Measurements from ENCODE around the gene GFI1B. TPM values are rescaled to one million over a fixed set of nuclear protein-coding genes. Genes with fewer than 3 reads are reported as not detected.
"Not testable (repeated sequence)": the region's sequence is repeated elsewhere in the genome, so short reads cannot be mapped to it uniquely, and the experiment has no call there.

The GFI1B gene
- total RNA-seq, 1 donor from 2014 or later = 0.52 TPM

DNA sequence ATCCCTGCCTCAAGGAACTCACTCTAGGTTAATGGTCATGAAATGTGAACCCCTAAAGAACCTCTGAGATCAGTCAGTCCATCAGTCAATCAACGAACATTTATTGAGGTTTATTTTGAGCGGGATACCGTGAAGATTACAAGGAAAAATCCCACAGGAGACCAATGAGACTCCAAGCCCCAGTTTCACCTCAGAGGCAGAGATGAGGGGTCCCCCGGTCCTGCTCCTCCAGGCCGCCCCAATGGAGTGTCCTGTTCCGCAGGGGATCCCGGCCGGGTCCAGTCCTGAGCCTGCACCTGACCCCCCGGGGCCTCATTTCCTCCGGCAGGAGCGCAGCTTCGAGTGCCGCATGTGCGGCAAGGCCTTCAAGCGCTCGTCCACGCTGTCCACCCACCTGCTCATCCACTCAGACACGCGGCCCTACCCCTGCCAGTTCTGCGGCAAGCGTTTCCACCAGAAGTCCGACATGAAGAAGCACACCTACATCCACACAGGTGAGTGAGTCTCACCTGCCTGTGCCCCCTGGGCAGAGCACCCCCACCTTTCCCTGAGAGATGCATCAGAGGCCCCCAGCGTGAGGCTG is 11.0 kb downstream of the GFI1B start:
- ATAC-seq = no peak
- peaks cover 46% of the 10 kb centered on the region for H3K27me3 ChIP-seq
- H3K27ac ChIP-seq = no peak overlapping the region
- H3K9me3 ChIP-seq = no peaks in the 10 kb centered on the region
- H3K4me3 ChIP-seq = no peak overlapping the region
- H3K4me1 ChIP-seq = peaks cover 5% of the 10 kb centered on the region
- no peaks in the 10 kb centered on the region for H3K36me3 ChIP-seq
- DNase-seq = no peak
- intact Hi-C loops (cut with DNase I) = no loop called here
- TF ChIP-seq, protein P1, sequence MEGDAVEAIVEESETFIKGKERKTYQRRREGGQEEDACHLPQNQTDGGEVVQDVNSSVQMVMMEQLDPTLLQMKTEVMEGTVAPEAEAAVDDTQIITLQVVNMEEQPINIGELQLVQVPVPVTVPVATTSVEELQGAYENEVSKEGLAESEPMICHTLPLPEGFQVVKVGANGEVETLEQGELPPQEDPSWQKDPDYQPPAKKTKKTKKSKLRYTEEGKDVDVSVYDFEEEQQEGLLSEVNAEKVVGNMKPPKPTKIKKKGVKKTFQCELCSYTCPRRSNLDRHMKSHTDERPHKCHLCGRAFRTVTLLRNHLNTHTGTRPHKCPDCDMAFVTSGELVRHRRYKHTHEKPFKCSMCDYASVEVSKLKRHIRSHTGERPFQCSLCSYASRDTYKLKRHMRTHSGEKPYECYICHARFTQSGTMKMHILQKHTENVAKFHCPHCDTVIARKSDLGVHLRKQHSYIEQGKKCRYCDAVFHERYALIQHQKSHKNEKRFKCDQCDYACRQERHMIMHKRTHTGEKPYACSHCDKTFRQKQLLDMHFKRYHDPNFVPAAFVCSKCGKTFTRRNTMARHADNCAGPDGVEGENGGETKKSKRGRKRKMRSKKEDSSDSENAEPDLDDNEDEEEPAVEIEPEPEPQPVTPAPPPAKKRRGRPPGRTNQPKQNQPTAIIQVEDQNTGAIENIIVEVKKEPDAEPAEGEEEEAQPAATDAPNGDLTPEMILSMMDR (IDR thresholded peaks at IDR 0.05) = no peak

DNA sequence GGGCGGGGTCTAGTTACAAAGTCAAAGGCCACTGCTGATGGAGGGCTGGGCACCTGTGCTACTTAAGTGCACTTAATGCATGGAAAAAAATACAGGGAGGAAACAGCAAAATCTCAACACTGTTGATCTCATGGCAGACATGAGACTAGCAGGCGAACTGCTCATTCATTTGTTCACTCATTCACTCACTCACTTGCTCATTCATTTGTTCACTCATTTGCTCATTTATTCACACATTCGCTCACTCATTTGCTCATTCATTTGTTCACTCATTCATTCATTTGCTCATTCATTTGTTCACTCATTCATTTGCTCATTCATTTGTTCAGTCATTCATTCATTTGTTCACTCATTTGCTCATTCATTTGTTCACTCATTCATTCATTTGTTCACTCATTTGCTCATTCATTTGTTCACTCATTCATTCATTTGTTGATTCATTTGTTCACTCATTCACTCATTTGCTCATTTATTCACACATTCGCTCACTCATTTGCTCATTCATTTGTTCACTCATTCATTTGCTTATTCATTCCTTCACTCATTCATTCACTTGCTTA is 11.6 kb downstream of the GFI1B start:
- DNase-seq; intact Hi-C loops (cut with DNase I); ATAC-seq; H3K9me3 ChIP-seq; H3K27ac ChIP-seq; H3K4me3 ChIP-seq; H3K4me1 ChIP-seq; H3K36me3 ChIP-seq: not testable (repeated sequence)
- peaks cover 50% of the 10 kb centered on the region for H3K27me3 ChIP-seq

DNA sequence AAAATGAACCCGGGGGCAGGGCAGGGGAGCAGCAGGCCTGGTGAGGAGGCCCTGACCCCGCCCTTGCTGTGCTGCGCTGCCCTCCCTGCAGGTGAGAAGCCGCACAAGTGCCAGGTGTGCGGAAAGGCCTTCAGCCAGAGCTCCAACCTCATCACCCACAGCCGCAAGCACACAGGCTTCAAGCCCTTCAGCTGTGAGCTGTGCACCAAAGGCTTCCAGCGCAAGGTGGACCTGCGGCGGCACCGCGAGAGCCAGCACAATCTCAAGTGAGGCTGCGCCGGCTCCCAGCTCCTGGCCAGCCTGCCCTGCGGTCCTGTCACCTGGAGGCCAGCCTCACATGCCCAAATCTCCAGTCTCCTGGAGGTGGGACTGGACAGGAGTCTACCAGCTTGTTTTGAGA is 12.3 kb downstream of the GFI1B start:
- Histone ChIP-seq H3K4me3 (no peak overlapping the region), H3K9me3 (no peaks in the 10 kb centered on the region), H3K27me3 (peaks cover 46% of the 10 kb centered on the region), H3K36me3 (no peaks in the 10 kb centered on the region), H3K27ac (no peak overlapping the region), H3K4me1 (peaks cover 9% of the 10 kb centered on the region)
- TF ChIP-seq, protein P1 (IDR thresholded peaks at IDR 0.05) = no peak
- intact Hi-C loops (cut with DNase I) = no loop called here
- DNase-seq = no peak
- no peak for ATAC-seq

DNA sequence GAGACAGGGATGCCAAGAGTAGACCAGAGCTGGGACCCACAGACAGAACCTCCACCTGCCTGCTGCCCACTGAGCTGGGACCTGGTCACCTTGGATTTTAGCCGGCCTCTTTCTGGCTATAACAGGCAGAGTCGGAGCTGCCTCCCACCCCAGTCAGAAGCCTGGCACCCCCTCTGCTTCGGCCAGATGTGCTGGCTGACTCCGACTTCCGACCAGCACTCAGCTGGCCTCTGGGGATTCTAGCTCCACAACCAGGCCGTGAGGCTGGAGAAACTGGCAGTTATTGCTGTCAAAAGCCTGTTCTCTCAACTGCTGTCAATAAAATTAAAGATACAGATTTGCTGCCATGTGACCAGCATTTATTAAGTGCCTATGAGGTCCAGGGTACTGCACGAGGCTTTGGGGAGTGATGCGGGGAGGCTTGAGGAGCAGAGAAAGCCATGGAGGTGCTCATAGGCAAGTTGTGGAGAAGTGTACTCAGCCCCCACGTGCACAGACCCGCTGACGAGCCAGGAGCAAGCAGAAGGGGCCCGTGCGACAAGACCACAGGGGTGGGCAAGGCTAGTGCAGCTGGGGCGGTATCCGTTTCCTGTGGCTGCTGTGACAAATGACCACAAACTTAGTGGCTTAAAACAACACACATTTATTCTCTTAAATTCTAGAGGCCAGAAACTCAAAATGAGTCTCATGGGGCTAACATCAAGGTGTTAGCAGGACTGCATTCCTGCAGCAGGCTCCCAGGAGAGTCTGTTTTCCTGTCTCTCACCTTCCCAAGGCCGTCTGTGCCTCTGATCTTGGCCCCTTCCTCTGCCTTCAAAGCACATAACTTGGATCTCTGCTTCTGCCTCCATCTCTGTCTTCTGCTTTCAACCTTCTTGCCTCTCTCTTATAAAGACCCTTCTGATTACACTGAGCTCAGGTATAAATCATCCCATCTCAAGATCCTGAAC is 13.1 kb downstream of the GFI1B start:
- Histone ChIP-seq H3K4me3 (no peak overlapping the region), H3K27ac (no peak overlapping the region), H3K9me3 (no peaks in the 10 kb centered on the region), H3K27me3 (peaks cover 49% of the 10 kb centered on the region), H3K4me1 (peaks cover 9% of the 10 kb centered on the region), H3K36me3 (no peaks in the 10 kb centered on the region)
- DNase-seq (no peak), ATAC-seq (no peak)
- intact Hi-C loops (cut with DNase I) = no loop called here
- TF ChIP-seq, protein P1 (IDR thresholded peaks at IDR 0.05) = no peak

DNA sequence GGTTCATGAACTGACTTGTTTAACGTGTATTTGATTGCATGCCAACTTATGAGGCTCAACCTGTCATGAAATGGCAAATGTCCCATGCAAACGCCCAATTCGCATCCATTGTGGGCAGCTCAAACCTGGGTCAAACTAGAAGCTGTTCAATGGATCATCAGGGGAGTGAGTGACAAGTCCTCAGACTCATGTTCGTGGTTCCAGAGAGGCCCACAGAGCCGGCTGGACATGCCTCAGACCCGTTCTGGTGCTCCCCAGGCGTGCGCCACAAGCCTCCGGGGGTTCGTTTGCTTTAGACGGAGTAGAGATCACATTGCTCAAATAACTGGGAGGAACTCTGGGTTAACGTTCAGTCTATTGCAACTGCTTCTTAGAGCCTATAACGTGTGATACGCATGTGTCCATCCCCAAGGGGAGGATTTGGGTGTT is 15.0 kb downstream of the GFI1B start:
- DNase-seq (no peak), ATAC-seq (no peak)
- peaks cover 50% of the 10 kb centered on the region for H3K27me3 ChIP-seq
- intact Hi-C loops (cut with DNase I) = no loop called here
- H3K27ac ChIP-seq = no peak overlapping the region
- H3K9me3 ChIP-seq = no peaks in the 10 kb centered on the region
- no peaks in the 10 kb centered on the region for H3K36me3 ChIP-seq
- TF ChIP-seq, protein P1 (IDR thresholded peaks at IDR 0.05) = no peak
- H3K4me1 ChIP-seq = peaks cover 9% of the 10 kb centered on the region
- H3K4me3 ChIP-seq = no peak overlapping the region
